ENCODE results near the gene FCSK. TPM values are rescaled to one million over a fixed set of nuclear protein-coding genes. Genes with fewer than 3 reads are reported as not detected.

Gene FCSK
- total and polyA plus RNA-seq, 2 of the 13 experiments (the other 11 are each of a cell fraction or from before 2014, with no cell fraction given): 9.1 to 19.2 TPM

GRCh38 chr16:70440009-70440692, 14.2 kb upstream of the FCSK start (continued):
- no peak for TF ChIP-seq HNRNPUL1 (IDR thresholded peaks at IDR 0.05; ENCODE audit: low read depth, low read length)
- TF ChIP-seq SNRNP70 (IDR thresholded peaks at IDR 0.05; ENCODE audit: low read depth, low read length): no peak
- no peak for TF ChIP-seq ZNF644 (CRISPR knock-in tag; IDR thresholded peaks at IDR 0.05; ENCODE audit: low read depth)
- TF ChIP-seq HMG20A (CRISPR knock-in tag; IDR thresholded peaks at IDR 0.05; ENCODE audit: borderline replicate concordance): no peak; the same call in 1 of the 2 replicates
- no peak for TF ChIP-seq TCF12 (IDR thresholded peaks at IDR 0.05)
- no peak for TF ChIP-seq TCF12 (CRISPR knock-in tag; IDR thresholded peaks at IDR 0.05)
- TF ChIP-seq ZNF230 (CRISPR knock-in tag; IDR thresholded peaks at IDR 0.05): peak; percentile 38; the same call in 1 of the 2 replicates
- TF ChIP-seq ZMYM3 (CRISPR knock-in tag; IDR thresholded peaks at IDR 0.05): peak; percentile 86
- TF ChIP-seq ZNF253 (CRISPR knock-in tag; IDR thresholded peaks at IDR 0.05; ENCODE audit: borderline replicate concordance): no peak
- 0 out of 2 replicates have a peak, but pooled peaks have one; percentile 19 for TF ChIP-seq ZNF567 (CRISPR knock-in tag; IDR thresholded peaks at IDR 0.05; ENCODE audit: borderline replicate concordance)
- TF ChIP-seq DMTF1 (CRISPR knock-in tag; IDR thresholded peaks at IDR 0.05): no peak
- TF ChIP-seq MZF1 (CRISPR knock-in tag; IDR thresholded peaks at IDR 0.05; ENCODE audit: borderline replicate concordance): no peak
- no peak for TF ChIP-seq TGIF2 (CRISPR knock-in tag; IDR thresholded peaks at IDR 0.05)
- no peak for TF ChIP-seq DDIT3 (CRISPR knock-in tag; IDR thresholded peaks at IDR 0.05)
- TF ChIP-seq ZNF274 (CRISPR knock-in tag; IDR thresholded peaks at IDR 0.05): no peak
- no peak for TF ChIP-seq ZBTB25 (CRISPR knock-in tag; IDR thresholded peaks at IDR 0.05)
- no peak for TF ChIP-seq MYNN (CRISPR knock-in tag; IDR thresholded peaks at IDR 0.05; ENCODE audit: low read depth)
- no peak for TF ChIP-seq E2F5 (CRISPR knock-in tag; conservative IDR thresholded peaks at IDR 0.05)
- peak; percentile 72 for TF ChIP-seq MIXL1 (CRISPR knock-in tag; IDR thresholded peaks at IDR 0.05)
- TF ChIP-seq SOX5 (CRISPR knock-in tag; IDR thresholded peaks at IDR 0.05; ENCODE audit: borderline replicate concordance): no peak; the same call in 1 of the 2 replicates
- TF ChIP-seq ZNF496 (CRISPR knock-in tag; IDR thresholded peaks at IDR 0.05; ENCODE audit: insufficient replicate concordance): no peak
- no peak for TF ChIP-seq U2AF2 (IDR thresholded peaks at IDR 0.05; ENCODE audit: low read depth, low read length)
- no peak for TF ChIP-seq NR3C1 (CRISPR knock-in tag; IDR thresholded peaks at IDR 0.05)
- TF ChIP-seq ADNP (CRISPR knock-in tag; IDR thresholded peaks at IDR 0.05): 0 out of 2 replicates have a peak, but pooled peaks have one; percentile 19
- no peak for TF ChIP-seq ZFP36L1 (CRISPR knock-in tag; IDR thresholded peaks at IDR 0.05)
- no peak for TF ChIP-seq THAP7 (CRISPR knock-in tag; IDR thresholded peaks at IDR 0.05)
- 0 out of 2 replicates have a peak, but pooled peaks have one; percentile 23 for TF ChIP-seq MED1 (CRISPR knock-in tag; IDR thresholded peaks at IDR 0.05)

Measured in HepG2 (cell line).